ENCODE data around the gene SETD2.

DNA sequence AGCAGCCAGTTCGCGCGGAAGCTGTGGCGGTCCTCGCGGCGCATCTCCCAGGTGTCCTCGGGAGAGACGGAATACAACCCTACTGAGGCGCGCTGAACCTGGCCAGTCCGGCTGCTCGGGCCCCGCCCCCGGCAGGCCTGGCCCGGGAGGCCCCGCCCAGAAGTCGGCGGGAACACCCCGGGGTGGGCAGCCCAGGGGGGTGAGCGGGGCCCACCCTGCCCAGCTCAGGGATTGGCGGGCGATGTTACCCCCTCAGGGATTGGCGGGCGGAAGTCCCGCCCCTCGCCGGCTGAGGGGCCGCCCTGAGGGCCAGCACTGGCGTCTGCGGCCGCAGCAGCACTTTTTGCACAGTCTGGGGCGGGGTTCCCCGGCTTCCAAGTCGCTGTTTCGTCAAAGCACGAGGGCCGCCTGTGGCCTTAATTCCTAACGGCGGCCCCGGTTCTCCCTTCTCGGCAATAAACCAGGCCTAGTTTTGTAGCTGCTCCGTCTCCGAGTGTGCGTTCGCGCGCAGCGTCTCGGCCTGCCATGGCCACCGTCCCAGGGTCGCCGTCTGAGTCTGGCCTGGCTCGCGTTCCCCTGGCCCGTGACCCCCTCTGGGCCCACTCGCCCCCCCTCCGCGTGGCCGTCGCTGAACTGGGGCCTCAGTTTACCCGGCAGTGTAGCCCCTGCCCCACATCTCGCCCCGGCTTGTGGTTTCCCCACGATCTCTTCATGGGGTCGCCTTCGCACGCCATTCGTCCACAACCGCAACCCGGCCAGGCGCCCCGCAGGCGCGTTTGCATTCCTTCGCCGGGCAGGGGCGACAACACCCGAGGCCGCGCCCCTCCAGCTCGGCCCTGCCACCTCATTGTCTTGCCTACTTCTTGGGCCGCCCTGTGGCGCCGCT lies 154.4 kb downstream of the SETD2 start:
- TF ChIP-seq, protein P1, sequence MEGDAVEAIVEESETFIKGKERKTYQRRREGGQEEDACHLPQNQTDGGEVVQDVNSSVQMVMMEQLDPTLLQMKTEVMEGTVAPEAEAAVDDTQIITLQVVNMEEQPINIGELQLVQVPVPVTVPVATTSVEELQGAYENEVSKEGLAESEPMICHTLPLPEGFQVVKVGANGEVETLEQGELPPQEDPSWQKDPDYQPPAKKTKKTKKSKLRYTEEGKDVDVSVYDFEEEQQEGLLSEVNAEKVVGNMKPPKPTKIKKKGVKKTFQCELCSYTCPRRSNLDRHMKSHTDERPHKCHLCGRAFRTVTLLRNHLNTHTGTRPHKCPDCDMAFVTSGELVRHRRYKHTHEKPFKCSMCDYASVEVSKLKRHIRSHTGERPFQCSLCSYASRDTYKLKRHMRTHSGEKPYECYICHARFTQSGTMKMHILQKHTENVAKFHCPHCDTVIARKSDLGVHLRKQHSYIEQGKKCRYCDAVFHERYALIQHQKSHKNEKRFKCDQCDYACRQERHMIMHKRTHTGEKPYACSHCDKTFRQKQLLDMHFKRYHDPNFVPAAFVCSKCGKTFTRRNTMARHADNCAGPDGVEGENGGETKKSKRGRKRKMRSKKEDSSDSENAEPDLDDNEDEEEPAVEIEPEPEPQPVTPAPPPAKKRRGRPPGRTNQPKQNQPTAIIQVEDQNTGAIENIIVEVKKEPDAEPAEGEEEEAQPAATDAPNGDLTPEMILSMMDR (IDR thresholded peaks at IDR 0.05; ENCODE audit: borderline replicate concordance, extremely low read depth, low read length, poor library complexity, severe bottlenecking): no peak
- no peak for TF ChIP-seq EZH2 (IDR thresholded peaks at IDR 0.05; ENCODE audit: borderline replicate concordance, low read depth, low read length, severe bottlenecking)

All from DND-41 (cell line).